ENCODE data around the gene AATF.

AATF gene

GRCh38 chr17:36941265-36942010 lies 7.3 kb upstream of the AATF start:
- DNase-seq (ENCODE audit: low spot score), result no peak

- no peak for DNase-seq (ENCODE audit: low spot score)
Measured at GRCh38 chr17:36942019-36942599, 6.6 kb upstream of the AATF start.

- DNase-seq (ENCODE audit: low spot score), result no peak
Measured at GRCh38 chr17:36942631-36943125, 6.1 kb upstream of the AATF start.

- no peak for DNase-seq (ENCODE audit: low spot score)
Measured at GRCh38 chr17:36943250-36944191, 5.2 kb upstream of the AATF start.

GRCh38 chr17:36944553-36944952 lies 4.2 kb upstream of the AATF start:
- DNase-seq (ENCODE audit: low spot score), result no peak

GRCh38 chr17:36945140-36945539 lies 3.6 kb upstream of the AATF start:
- no peak for DNase-seq (ENCODE audit: low spot score)

- no peak for DNase-seq (ENCODE audit: low spot score)
Measured at GRCh38 chr17:36945959-36946725, 2.6 kb upstream of the AATF start.

GRCh38 chr17:36946726-36947091 lies 2.0 kb upstream of the AATF start:
- DNase-seq (ENCODE audit: low spot score), result no peak

- no peak for DNase-seq (ENCODE audit: low spot score)
Measured at GRCh38 chr17:36947922-36948716, 635 bp upstream of the AATF start.

GRCh38 chr17:36949461-36949927 lies 740 bp downstream of the AATF start:
- no peak for DNase-seq (ENCODE audit: low spot score)

- no peak for DNase-seq (ENCODE audit: low spot score)
Measured at GRCh38 chr17:36950027-36950426, 1.3 kb downstream of the AATF start.

- no peak for DNase-seq (ENCODE audit: low spot score)
Measured at GRCh38 chr17:36951084-36951789, 2.5 kb downstream of the AATF start.

GRCh38 chr17:36971508-36971907 lies 22.8 kb downstream of the AATF start:
- DNase-seq (ENCODE audit: low spot score), result no peak

- DNase-seq (ENCODE audit: low spot score), result no peak
Measured at GRCh38 chr17:36972186-36972700, 23.5 kb downstream of the AATF start.

GRCh38 chr17:36972905-36973304 lies 24.2 kb downstream of the AATF start:
- DNase-seq (ENCODE audit: low spot score), result no peak

GRCh38 chr17:36975922-36976515 lies 27.3 kb downstream of the AATF start:
- DNase-seq (ENCODE audit: low spot score), result no peak

- DNase-seq (ENCODE audit: low spot score), result no peak
Measured at GRCh38 chr17:36977066-36977465, 28.3 kb downstream of the AATF start.

- DNase-seq (ENCODE audit: low spot score), result no peak
Measured at GRCh38 chr17:36977568-36977967, 28.8 kb downstream of the AATF start.

GRCh38 chr17:36978810-36979564 lies 30.2 kb downstream of the AATF start:
- peak; percentile 43 for DNase-seq (ENCODE audit: low spot score)

Data from NAMALWA (cell line).